ENCODE measurements around the gene LYST. TPM values are rescaled to one million over a fixed set of nuclear protein-coding genes. Genes with fewer than 3 reads are reported as not detected.

The LYST gene
- total and polyA plus RNA-seq, 4 experiments from 2014 or later = 4.2 to 35.2 (median 21.0) TPM

DNA sequence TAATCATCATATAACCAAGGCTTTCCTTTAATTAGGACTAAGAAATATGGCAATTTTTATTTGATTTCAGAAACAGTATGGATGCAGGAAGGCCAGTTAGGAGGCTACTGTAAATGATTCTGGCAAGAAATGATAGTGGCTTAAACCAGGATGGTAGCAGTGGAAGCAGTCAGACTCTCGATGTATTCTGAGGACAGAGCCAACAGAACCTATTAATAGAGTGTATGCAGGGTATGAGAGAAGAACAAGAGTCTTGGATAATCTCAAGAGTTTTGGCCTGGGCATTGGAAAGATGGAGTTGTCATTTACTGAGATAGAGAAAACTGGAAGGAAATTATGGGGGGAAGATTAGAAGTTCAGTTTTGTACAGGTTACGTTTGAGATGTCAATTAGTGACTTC lies 143.8 kb downstream of the LYST start:
- peaks cover 31 to 32% of the 10 kb centered on the region in 2 donors for H3K36me3 Mint-ChIP-seq
- no peak overlapping the region for H3K4me3 Mint-ChIP-seq
- intact Hi-C loops (cut with micrococcal nuclease) = no loop called here
- H3K27ac ChIP-seq (ENCODE audit: low read depth, low read length) = no peak overlapping the region
- H3K27ac Mint-ChIP-seq = no peak overlapping the region
- no peaks in the 10 kb centered on the region for H3K27me3 ChIP-seq (ENCODE audit: insufficient read depth, low read length)
- POLR2A ChIA-PET (ENCODE audit: partially characterized antibody) = no interaction called here
- H3K27me3 Mint-ChIP-seq = no peaks in the 10 kb centered on the region
- no peaks in the 10 kb centered on the region for H3K4me1 Mint-ChIP-seq
- no peaks in the 10 kb centered on the region for H3K4me1 ChIP-seq (ENCODE audit: insufficient read depth, low read length)
- no peaks in the 10 kb centered on the region for H3K9me3 Mint-ChIP-seq
- no peak overlapping the region for H3K4me3 ChIP-seq (ENCODE audit: low read length in 2 of 2)
- peaks cover 7% of the 10 kb centered on the region for H3K36me3 ChIP-seq (ENCODE audit: insufficient read depth, low read length)
- no peak for DNase-seq
- H3K9me3 ChIP-seq (ENCODE audit: control insufficient read depth in 1 of 2, low read length in 2 of 2) = no peaks in the 10 kb centered on the region
- CTCF ChIA-PET (ENCODE audit: partially characterized antibody) = no interaction called here

DNA sequence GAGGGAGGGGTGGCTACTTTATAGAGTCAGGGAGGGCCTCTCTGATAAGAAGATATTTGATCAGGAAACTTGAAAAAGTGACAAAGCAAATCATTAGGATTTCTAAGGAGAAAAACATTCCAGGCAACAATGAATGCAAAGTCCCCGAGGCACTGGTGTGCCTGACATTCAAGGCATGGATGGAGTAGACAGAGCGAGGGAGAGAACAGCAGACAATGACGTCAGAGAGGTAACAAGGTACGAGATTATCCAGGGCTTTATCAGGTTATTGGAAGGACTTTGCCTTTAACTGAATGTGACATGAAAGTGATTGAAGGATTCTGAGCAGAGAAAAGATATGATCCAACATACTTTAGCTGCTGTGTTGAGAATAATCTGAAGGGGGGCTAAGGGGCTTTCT lies 144.7 kb downstream of the LYST start:
- Mint-ChIP-seq H3K4me1 (no peaks in the 10 kb centered on the region), H3K27me3 (no peaks in the 10 kb centered on the region), H3K4me3 (no peak overlapping the region), H3K27ac (no peak overlapping the region), H3K36me3 (peaks cover 33 to 34% of the 10 kb centered on the region in 2 donors), H3K9me3 (no peaks in the 10 kb centered on the region)
- no peaks in the 10 kb centered on the region for H3K27me3 ChIP-seq (ENCODE audit: insufficient read depth, low read length)
- intact Hi-C loops (cut with micrococcal nuclease) = no loop called here
- no peaks in the 10 kb centered on the region for H3K9me3 ChIP-seq (ENCODE audit: control insufficient read depth in 1 of 2, low read length in 2 of 2)
- no peak overlapping the region for H3K4me3 ChIP-seq (ENCODE audit: low read length in 2 of 2)
- H3K4me1 ChIP-seq (ENCODE audit: insufficient read depth, low read length) = no peaks in the 10 kb centered on the region
- no peak overlapping the region for H3K27ac ChIP-seq (ENCODE audit: low read depth, low read length)
- peaks cover 7% of the 10 kb centered on the region for H3K36me3 ChIP-seq (ENCODE audit: insufficient read depth, low read length)
- ChIA-PET CTCF (ENCODE audit: partially characterized antibody) (no interaction called here), POLR2A (ENCODE audit: partially characterized antibody) (no interaction called here)
- DNase-seq = no peak

DNA sequence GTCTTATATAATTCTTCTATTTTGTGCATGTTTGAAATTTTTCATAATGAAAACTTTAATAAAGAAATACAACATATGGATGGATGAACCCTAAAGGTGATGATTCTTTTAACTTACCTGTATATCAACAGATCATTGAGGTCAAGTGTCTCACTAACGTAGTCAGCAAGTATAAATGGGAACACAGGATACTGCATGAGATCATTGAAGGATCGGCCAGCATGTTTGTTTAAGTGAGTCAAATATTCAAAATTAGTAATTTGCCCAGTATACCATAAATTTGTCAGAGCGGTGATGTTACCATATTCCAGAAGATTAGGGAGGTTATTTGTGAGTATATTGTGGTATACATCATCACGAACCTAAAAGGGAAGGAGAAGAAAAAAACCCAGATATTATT lies 146.2 kb downstream of the LYST start:
- no peaks in the 10 kb centered on the region for H3K27me3 ChIP-seq (ENCODE audit: insufficient read depth, low read length)
- peaks cover 36 to 39% of the 10 kb centered on the region in 2 donors for H3K36me3 Mint-ChIP-seq
- no peaks in the 10 kb centered on the region for H3K4me1 Mint-ChIP-seq
- no peak for DNase-seq
- no peaks in the 10 kb centered on the region for H3K9me3 Mint-ChIP-seq
- no peak overlapping the region for H3K27ac Mint-ChIP-seq
- H3K36me3 ChIP-seq (ENCODE audit: insufficient read depth, low read length) = peaks cover 7% of the 10 kb centered on the region
- H3K9me3 ChIP-seq (ENCODE audit: control insufficient read depth in 1 of 2, low read length in 2 of 2) = no peaks in the 10 kb centered on the region
- ChIA-PET POLR2A (ENCODE audit: partially characterized antibody) (no interaction called here), CTCF (ENCODE audit: partially characterized antibody) (no interaction called here)
- H3K4me1 ChIP-seq (ENCODE audit: insufficient read depth, low read length) = no peaks in the 10 kb centered on the region
- H3K27ac ChIP-seq (ENCODE audit: low read depth, low read length) = no peak overlapping the region
- no peak overlapping the region for H3K4me3 Mint-ChIP-seq
- H3K4me3 ChIP-seq (ENCODE audit: low read length in 2 of 2) = no peak overlapping the region
- H3K27me3 Mint-ChIP-seq = no peaks in the 10 kb centered on the region
- intact Hi-C loops (cut with micrococcal nuclease) = no loop called here

DNA sequence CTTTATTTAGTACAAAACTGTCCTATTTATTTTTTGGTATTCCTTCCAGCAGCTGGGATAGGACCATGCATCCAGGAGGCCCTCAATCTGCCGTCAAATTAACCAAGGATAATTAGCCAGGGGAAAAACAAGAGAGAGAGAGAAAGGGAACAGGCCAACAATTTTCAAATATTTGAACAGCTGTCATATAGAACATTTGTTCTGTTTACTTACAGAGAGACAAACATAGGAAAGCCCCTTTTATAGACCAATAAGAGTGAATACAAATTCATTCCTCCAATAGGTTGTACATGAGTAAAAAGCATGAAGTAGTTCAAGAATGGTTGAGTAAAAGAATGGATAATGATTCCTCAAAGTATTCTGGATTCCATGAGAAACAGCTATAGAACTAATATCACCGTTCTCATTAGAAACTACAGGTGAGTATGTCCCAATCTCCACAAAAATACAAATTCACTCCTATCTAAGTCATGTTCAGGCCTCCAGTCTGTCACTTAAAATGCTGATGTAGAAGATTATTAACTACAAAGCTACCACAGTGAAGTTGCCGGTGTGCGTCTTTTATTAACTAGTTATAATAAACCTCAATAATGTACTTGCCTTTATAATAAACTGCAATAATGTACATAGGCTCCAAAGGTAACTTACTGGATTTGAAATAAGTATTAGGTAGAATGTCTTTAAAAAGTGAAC lies 152.4 kb downstream of the LYST start:
- H3K4me3 Mint-ChIP-seq = no peak overlapping the region
- no peak for DNase-seq
- no peaks in the 10 kb centered on the region for H3K36me3 ChIP-seq (ENCODE audit: insufficient read depth, low read length)
- no peak overlapping the region for H3K27ac Mint-ChIP-seq
- peaks cover 50 to 53% of the 10 kb centered on the region in 2 donors for H3K36me3 Mint-ChIP-seq
- intact Hi-C loops (cut with micrococcal nuclease) = no loop called here
- no peaks in the 10 kb centered on the region for H3K4me1 Mint-ChIP-seq
- no peaks in the 10 kb centered on the region for H3K9me3 Mint-ChIP-seq
- CTCF ChIA-PET (ENCODE audit: partially characterized antibody) = no interaction called here
- no peaks in the 10 kb centered on the region for H3K9me3 ChIP-seq (ENCODE audit: control insufficient read depth in 1 of 2, low read length in 2 of 2)
- no peaks in the 10 kb centered on the region for H3K27me3 ChIP-seq (ENCODE audit: insufficient read depth, low read length)
- H3K4me3 ChIP-seq (ENCODE audit: low read length in 2 of 2) = no peak overlapping the region
- no peaks in the 10 kb centered on the region for H3K27me3 Mint-ChIP-seq
- POLR2A ChIA-PET (ENCODE audit: partially characterized antibody) = no interaction called here
- H3K27ac ChIP-seq (ENCODE audit: low read depth, low read length) = no peak overlapping the region
- no peaks in the 10 kb centered on the region for H3K4me1 ChIP-seq (ENCODE audit: insufficient read depth, low read length)

DNA sequence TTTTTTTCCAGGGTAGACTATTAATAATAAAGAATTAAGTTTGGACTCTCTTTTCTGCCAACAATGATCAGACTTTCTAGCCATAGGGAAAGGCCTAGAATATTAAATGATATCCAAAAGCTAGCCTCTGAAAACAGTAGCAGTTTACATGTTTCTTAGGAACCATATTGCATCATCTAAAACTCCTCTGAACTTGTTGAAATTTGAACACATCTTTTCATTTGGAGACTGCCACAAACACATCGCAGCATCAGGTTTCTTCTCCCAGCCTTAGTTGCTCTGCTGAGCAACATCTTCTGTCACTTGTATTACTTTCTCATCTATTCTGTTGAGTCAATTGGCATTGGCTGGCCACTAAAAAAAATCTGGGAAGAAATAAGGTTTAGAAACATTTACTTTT lies 153.9 kb downstream of the LYST start:
- H3K9me3 Mint-ChIP-seq = no peaks in the 10 kb centered on the region
- H3K27me3 Mint-ChIP-seq = no peaks in the 10 kb centered on the region
- H3K27ac Mint-ChIP-seq = no peak overlapping the region
- intact Hi-C loops (cut with micrococcal nuclease) = no loop called here
- no peaks in the 10 kb centered on the region for H3K4me1 ChIP-seq (ENCODE audit: insufficient read depth, low read length)
- no peaks in the 10 kb centered on the region for H3K4me1 Mint-ChIP-seq
- no peaks in the 10 kb centered on the region for H3K9me3 ChIP-seq (ENCODE audit: control insufficient read depth in 1 of 2, low read length in 2 of 2)
- H3K36me3 ChIP-seq (ENCODE audit: insufficient read depth, low read length) = peaks cover 6% of the 10 kb centered on the region
- no peak overlapping the region for H3K27ac ChIP-seq (ENCODE audit: low read depth, low read length)
- H3K4me3 Mint-ChIP-seq = no peak overlapping the region
- H3K27me3 ChIP-seq (ENCODE audit: insufficient read depth, low read length) = no peaks in the 10 kb centered on the region
- H3K4me3 ChIP-seq (ENCODE audit: low read length in 2 of 2) = no peak overlapping the region
- no peak for DNase-seq
- ChIA-PET POLR2A (ENCODE audit: partially characterized antibody) (no interaction called here), CTCF (ENCODE audit: partially characterized antibody) (no interaction called here)
- peaks cover 58 to 59% of the 10 kb centered on the region in 2 donors for H3K36me3 Mint-ChIP-seq

DNA sequence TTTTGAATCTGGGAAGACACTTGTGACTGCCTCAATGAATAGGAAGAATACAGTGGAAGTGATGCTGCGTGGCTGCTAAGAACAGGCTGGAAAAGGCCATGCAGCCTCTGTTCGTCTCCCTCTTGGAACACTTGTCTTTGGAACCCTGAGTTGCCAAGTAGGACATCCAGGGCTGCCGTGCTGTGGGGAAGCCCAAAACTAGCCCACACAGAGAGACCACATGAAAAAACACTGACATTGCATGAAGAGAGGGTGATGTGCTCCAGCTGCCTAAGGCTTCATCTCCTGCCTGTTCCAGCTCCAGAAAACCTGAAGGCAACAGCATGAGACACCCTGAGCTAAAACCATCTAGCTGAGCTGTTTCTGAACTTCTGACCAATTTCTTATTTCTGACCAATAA lies 156.0 kb downstream of the LYST start:
- Mint-ChIP-seq H3K4me1 (no peaks in the 10 kb centered on the region), H3K27me3 (no peaks in the 10 kb centered on the region), H3K4me3 (no peak overlapping the region), H3K36me3 (peaks cover 59 to 62% of the 10 kb centered on the region in 2 donors), H3K27ac (no peak overlapping the region), H3K9me3 (no peaks in the 10 kb centered on the region)
- intact Hi-C loops (cut with micrococcal nuclease) = no loop called here
- POLR2A ChIA-PET (ENCODE audit: partially characterized antibody) = no interaction called here
- Histone ChIP-seq H3K4me1 (ENCODE audit: insufficient read depth, low read length) (no peaks in the 10 kb centered on the region), H3K4me3 (ENCODE audit: low read length in 2 of 2) (no peak overlapping the region), H3K27me3 (ENCODE audit: insufficient read depth, low read length) (no peaks in the 10 kb centered on the region), H3K9me3 (ENCODE audit: control insufficient read depth in 1 of 2, low read length in 2 of 2) (no peaks in the 10 kb centered on the region), H3K36me3 (ENCODE audit: insufficient read depth, low read length) (peaks cover 6% of the 10 kb centered on the region), H3K27ac (ENCODE audit: low read depth, low read length) (no peak overlapping the region)
- CTCF ChIA-PET (ENCODE audit: partially characterized antibody) = interaction anchor here (1.1 kb wide), 1 partner anchor 261 kb away, joined by 4 read pairs; no protein-coding TSS in a partner anchor
- no peak for DNase-seq

DNA sequence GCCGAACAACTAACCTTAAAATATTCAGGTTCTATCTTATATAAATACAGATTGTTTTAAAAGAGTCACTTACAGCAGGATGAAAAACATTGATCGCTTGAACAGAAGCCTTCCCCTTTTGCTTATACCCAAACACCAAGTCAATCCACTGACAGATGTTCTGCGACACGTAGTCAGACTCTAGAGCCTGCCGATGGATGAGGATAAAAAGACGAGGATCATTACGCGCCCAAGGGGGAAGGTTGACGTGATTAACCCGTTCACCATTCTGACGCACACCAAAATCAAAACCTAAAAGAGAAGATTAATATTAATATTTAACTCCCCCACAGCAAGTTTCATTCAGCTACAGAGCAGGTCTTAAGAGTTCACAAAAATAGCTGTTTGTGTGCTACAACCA lies 157.7 kb downstream of the LYST start:
- Histone ChIP-seq H3K27me3 (ENCODE audit: insufficient read depth, low read length) (no peaks in the 10 kb centered on the region), H3K4me3 (ENCODE audit: low read length in 2 of 2) (no peak overlapping the region), H3K36me3 (ENCODE audit: insufficient read depth, low read length) (peaks cover 6% of the 10 kb centered on the region), H3K4me1 (ENCODE audit: insufficient read depth, low read length) (no peaks in the 10 kb centered on the region), H3K9me3 (ENCODE audit: control insufficient read depth in 1 of 2, low read length in 2 of 2) (no peaks in the 10 kb centered on the region), H3K27ac (ENCODE audit: low read depth, low read length) (no peak overlapping the region)
- ChIA-PET POLR2A (ENCODE audit: partially characterized antibody) (no interaction called here), CTCF (ENCODE audit: partially characterized antibody) (no interaction called here)
- no peak overlapping the region for H3K4me3 Mint-ChIP-seq
- no peak overlapping the region for H3K27ac Mint-ChIP-seq
- no peaks in the 10 kb centered on the region for H3K4me1 Mint-ChIP-seq
- intact Hi-C loops (cut with micrococcal nuclease) = no loop called here
- H3K36me3 Mint-ChIP-seq = peaks cover 49 to 56% of the 10 kb centered on the region in 2 donors
- no peak for DNase-seq
- H3K27me3 Mint-ChIP-seq = no peaks in the 10 kb centered on the region
- no peaks in the 10 kb centered on the region for H3K9me3 Mint-ChIP-seq

Measured in CD4-positive, alpha-beta memory T cell (primary cell).